ENCODE data around the gene CADM1.

DNA sequence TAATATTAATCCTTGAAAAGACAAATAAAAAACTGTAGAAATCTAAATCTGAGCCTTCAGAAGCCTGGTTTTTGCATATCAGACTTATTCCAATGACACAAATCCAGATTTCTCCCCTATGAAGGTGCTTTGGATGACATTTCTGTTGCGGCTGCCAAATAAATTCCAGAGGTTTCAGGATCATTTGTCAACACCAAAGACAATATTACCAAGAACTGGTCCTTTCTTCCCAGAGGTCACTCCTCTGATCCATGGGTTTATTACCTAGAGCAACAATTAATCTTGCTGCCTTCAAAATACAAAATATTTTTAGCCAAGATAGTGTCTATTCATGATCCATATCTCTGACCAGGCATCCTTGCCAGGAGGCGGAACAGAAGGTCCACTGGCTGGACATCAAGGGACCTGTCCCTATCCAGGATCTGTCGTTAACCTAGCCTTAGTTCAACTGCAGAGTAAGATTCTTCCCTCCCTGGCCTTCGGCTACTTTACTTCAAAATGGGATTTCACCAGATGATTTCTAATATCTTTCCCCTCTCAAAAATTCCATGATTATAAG lies 4.9 kb downstream of the CADM1 start:
- TF ChIP-seq, protein P1, sequence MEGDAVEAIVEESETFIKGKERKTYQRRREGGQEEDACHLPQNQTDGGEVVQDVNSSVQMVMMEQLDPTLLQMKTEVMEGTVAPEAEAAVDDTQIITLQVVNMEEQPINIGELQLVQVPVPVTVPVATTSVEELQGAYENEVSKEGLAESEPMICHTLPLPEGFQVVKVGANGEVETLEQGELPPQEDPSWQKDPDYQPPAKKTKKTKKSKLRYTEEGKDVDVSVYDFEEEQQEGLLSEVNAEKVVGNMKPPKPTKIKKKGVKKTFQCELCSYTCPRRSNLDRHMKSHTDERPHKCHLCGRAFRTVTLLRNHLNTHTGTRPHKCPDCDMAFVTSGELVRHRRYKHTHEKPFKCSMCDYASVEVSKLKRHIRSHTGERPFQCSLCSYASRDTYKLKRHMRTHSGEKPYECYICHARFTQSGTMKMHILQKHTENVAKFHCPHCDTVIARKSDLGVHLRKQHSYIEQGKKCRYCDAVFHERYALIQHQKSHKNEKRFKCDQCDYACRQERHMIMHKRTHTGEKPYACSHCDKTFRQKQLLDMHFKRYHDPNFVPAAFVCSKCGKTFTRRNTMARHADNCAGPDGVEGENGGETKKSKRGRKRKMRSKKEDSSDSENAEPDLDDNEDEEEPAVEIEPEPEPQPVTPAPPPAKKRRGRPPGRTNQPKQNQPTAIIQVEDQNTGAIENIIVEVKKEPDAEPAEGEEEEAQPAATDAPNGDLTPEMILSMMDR (IDR thresholded peaks at IDR 0.05; ENCODE audit: borderline replicate concordance, extremely low read depth, low read length, poor library complexity, severe bottlenecking) = no peak
- no peak for TF ChIP-seq EZH2 (IDR thresholded peaks at IDR 0.05; ENCODE audit: borderline replicate concordance, low read depth, low read length, severe bottlenecking)

All from DND-41 (cell line).